Jurkat, Clone E6-1 (cell line): ENCODE results near the gene AMBP.

Source experiments
- DNase-seq: peaks from one replicate; pipeline ENCODE4 v3.0.0-alpha.2; 2011; ENCODE audit warnings: low read depth, low spot score
- H3K4me3 ChIP-seq: 2 replicates; pipeline ENCODE4 v1.5.1; 2011; ENCODE audit warnings: mild to moderate bottlenecking, low read length, control low read depth, moderate library complexity

AMBP gene

GRCh38 chr9:114025196-114025753 lies 52.8 kb downstream of the AMBP start:
- DNase-seq, result no peak

GRCh38 chr9:114023961-114024360 lies 54.1 kb downstream of the AMBP start:
- H3K4me3 ChIP-seq, result no peak overlapping the region
- no peak for DNase-seq

More at GRCh38 chr9:114025196-114025753, 52.8 kb downstream of the AMBP start:
- no peak overlapping the region for H3K4me3 ChIP-seq

GRCh38 chr9:114021578-114021977 lies 56.5 kb downstream of the AMBP start:
- no peak overlapping the region for H3K4me3 ChIP-seq
- no peak for DNase-seq

GRCh38 chr9:114017741-114018715 lies 60.1 kb downstream of the AMBP start:
- DNase-seq, result no peak
- no peak overlapping the region for H3K4me3 ChIP-seq

- H3K4me3 ChIP-seq, result no peak overlapping the region
Measured at GRCh38 chr9:114016629-114017423, 61.3 kb downstream of the AMBP start.

GRCh38 chr9:114016101-114016500 lies 62.0 kb downstream of the AMBP start:
- no peak overlapping the region for H3K4me3 ChIP-seq
- DNase-seq, result no peak

More at GRCh38 chr9:114016629-114017423, 61.3 kb downstream of the AMBP start:
- DNase-seq, result no peak

GRCh38 chr9:114015607-114016006 lies 62.5 kb downstream of the AMBP start:
- no peak overlapping the region for H3K4me3 ChIP-seq
- no peak for DNase-seq

GRCh38 chr9:114014044-114014443 lies 64.1 kb downstream of the AMBP start:
- H3K4me3 ChIP-seq, result no peak overlapping the region

GRCh38 chr9:114012126-114012525 lies 66.0 kb downstream of the AMBP start:
- H3K4me3 ChIP-seq, result no peak overlapping the region
- DNase-seq, result no peak

More at GRCh38 chr9:114014044-114014443, 64.1 kb downstream of the AMBP start:
- DNase-seq, result no peak

- no peak for DNase-seq
- no peak overlapping the region for H3K4me3 ChIP-seq
Measured at GRCh38 chr9:114011313-114011712, 66.8 kb downstream of the AMBP start.
